HG02840 (cell line): ENCODE data around the gene BTG4.

Source experiments
- ATAC-seq: cut with Tn5 transposase; IDR thresholded peaks from one replicate; pipeline ENCODE4 v1.9.1; 2021; ENCODE audit warnings: mild to moderate bottlenecking, moderate library complexity, moderate number of reproducible peaks; ENCODE audit not compliant: unreplicated experiment, low FRiP score

The BTG4 gene

GRCh38 chr11:111512296-111513239 is at the start of gene BTG4:
BTG4 (minus strand) TSS chr11:111512386; CDS start chr11:111498776, 13,610 bp downstream.
- no peak for ATAC-seq

GRCh38 chr11:111561791-111562325 is 49.7 kb upstream of the BTG4 start:
- ATAC-seq, result no peak

GRCh38 chr11:111561306-111561705 is 49.1 kb upstream of the BTG4 start:
- no peak for ATAC-seq

GRCh38 chr11:111560800-111561199 is 48.6 kb upstream of the BTG4 start:
- no peak for ATAC-seq

DNA sequence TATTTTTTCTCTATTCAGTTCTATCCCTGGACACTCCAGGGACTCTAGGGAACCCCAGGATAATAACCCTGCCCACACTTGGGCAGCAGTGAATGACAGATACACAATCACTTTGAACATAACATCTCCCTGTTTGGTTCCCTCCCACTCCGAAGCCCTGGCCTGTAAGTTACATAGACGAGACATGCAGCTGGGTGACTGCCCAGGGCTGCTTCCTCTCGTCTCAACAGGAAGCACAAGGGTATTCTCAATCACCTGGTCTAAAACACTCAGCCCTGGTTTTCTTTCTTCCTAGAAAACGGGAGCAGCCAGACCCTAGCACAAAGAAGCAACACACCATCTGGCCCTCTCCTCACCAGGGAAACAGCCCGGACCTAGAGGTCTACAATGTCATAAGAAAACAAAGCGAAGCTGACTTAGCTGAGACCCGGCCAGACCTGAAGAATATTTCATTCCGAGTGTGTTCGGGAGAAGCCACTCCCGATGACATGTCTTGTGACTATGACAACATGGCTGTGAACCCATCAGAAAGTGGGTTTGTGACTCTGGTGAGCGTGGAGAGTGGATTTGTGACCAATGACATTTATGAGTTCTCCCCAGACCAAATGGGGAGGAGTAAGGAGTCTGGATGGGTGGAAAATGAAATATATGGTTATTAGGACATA is 47.7 kb upstream of the BTG4 start:
- ATAC-seq, result no peak

DNA sequence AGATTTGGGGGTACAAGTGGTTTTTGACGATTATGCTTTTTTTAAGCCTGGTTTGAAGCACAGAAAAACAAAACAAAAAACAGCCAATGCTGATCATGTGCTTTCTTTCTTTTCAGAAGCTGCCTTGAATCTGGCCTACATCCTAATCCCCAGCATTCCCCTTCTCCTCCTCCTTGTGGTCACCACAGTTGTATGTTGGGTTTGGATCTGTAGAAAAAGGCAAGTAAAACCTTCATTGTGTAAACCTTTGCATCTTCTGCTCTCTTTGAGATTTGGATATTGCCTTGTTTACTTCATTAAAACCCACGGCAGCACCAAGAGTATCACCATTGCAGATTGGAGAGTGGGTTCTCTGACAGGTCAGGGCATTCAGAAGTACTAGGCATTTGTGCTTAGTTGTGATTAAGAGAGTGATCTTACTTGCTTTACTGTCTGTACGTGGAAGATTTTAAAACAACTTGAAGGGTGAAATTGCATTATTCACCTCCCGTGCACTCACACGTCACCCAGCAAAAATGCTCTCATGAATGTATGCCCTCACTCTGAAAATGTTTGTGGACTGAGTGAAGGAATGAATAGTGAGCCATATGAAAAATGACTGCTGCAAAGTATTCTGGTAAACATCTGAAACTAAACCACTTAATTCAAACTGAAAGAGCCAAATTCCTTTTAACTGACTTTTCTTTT is 45.4 kb upstream of the BTG4 start:
- no peak for ATAC-seq

GRCh38 chr11:111555255-111555654 is 43.1 kb upstream of the BTG4 start:
- no peak for ATAC-seq

GRCh38 chr11:111554532-111554931 is 42.3 kb upstream of the BTG4 start:
- ATAC-seq, result no peak

GRCh38 chr11:111550258-111550657 is 38.1 kb upstream of the BTG4 start:
- ATAC-seq, result no peak

DNA sequence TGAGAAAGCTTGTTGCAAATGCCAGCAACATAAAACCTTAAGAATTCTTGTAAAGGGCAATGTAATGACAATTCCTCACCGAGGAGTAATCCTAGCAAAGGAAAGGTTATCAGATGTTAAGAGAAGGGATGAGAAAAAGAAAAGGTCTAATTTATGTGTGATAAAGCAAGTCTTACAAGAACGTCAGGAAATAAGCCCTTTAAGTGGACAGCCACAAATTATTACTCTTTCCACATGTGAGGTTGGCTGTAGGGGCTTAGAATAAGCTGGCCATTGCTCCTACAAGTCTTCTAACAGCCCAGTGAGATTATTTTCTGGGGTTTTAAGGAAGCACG is 37.6 kb upstream of the BTG4 start:
- ATAC-seq, result no peak

DNA sequence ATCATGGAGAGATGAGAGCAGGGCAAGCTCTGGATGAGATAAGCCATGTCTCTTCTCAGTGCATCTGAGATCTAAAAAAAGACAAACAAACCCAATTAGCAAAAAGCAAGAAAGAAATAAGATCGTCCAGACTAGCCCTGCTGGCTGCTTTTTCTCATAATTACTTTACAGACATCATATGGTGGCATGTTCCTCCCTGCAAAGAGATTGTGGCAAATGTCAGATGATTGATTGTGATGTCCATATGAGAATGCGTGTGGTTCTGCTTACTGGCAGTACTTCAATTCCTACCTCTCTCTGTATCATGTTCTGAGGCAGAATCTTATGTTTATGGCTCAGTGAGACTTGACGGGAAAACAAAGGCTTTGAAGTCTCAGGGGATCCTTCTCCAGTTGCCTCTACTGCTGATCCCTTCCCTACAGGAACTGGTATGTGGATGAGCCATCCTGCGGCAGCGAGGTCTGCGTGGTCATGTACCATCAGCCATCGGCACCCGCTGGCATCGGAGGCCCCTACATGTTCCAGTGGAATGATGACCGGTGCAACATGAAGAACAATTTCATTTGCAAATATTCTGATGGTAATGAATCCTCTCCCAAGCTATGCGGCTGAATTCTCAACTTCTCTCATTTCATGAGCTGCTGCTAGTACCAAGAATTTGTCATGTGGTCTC is 37.1 kb upstream of the BTG4 start:
- ATAC-seq, result no peak

DNA sequence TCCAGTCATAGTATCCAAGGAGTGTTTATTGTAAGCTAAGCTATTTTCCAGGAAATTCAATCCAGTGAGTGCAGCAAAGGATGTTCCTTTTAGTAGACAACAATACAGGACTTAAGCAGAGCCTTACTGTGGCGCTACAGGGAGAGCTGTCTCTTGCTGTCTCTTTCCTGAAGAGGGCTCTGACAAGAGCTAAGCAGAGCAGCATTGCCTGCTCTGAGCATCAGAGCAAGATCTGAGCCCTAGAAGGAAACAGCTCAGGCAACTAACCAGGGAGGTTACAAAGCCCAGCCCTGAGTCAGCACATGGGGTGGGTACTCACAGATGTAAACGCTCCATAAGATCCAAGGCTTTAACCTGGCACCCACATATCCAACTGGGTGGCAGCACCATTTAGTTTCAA is 36.3 kb upstream of the BTG4 start:
- no peak for ATAC-seq

- ATAC-seq, result no peak
These were observed 30.6 kb upstream of the BTG4 start for GRCh38 chr11:111542606-111543275.

DNA sequence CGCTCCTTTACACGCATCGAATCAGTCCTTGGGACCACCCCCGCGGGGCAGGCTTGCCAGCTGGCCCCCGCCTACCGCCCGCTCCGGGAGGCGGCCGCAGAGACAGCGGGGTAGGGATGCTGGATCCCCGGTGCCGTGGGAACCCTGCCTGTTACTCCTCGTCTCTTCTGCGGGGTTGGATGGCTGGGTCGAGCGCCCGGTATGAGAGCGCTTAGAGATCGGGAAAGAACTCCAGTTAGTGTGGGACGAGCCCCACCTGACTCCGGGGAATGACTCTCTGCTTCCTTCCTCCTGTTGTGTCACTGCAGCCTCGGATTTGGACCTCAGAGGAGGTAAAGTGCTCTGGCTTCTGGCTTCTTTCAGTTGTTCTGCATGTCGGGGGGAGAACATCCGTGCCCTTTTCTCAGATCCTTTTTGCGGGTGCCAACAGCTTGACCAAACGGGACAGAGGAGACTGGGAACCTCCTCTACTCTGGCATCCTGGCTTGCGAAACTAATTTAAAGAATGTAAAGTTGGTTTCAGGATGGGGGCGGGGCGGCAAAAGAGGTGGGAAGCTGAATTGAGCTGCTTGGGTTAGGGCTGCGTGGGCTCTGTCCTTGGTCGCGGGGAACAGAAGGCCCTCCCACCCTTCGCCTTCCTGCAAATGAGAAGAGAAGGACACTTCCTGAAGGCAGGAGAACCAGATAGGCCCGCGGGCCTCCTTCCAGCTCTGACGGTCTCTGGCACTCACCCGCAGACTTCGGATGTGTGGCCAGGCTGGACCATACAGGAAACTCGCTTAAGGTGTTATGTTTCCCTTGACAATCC is 29.3 kb upstream of the BTG4 start:
- no peak for ATAC-seq

DNA sequence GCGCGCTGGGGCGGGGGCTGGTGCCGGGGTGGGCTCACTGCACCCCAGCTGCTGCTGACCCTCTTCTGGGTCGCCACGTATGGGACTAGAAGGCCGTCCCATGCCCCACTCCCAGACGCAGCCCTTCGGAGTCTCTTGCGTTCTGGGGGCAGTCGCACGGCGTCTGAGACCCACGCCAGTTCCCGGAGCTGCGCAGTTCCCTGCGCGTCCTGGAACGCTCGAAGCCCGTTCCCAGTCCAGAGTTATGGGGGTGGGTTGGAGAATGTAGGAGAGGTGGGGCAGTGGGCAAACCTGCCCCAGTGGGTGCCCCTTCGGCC is 28.7 kb upstream of the BTG4 start:
- no peak for ATAC-seq

DNA sequence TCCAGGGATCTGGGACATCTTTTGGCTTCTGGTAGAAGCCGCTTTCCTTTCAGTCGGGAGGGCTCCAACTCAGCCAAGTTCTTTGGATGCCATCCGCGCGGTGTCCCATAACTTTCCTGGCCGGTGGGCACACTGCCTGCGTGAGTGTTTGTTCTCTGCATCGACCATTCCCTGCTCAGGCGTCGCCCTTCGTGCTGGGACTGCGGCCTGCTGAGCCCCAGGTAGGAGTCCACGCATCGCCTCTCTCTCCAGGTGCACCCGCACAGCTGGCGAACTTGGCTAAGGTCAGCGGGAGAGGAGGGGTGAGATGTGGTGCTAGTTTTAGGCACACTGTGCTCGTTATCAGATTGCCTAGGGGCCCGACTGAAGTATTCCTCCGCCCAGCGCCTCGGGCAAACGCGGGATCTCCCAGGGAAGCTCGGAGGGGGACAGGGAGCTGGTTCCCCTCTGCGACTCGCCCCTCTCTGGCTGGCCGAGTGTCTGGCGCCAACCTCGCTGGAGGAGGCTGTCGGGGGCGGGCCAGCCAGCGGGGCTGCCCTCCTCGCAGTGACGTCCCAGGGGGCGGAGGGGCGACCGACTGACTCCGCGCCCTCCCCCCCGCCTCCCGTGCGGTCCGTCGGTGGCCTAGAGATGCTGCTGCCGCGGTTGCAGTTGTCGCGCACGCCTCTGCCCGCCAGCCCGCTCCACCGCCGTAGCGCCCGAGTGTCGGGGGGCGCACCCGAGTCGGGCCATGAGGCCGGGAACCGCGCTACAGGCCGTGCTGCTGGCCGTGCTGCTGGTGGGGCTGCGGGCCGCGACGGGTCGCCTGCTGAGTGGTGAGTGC is 28.1 kb upstream of the BTG4 start, which contains the start of gene LAYN:
Gene LAYN, plus strand, starts transcription at position 607 of the 823 bp plus-strand sequence. Its CDS starts 124 bp downstream, at position 731.
- no peak for ATAC-seq

DNA sequence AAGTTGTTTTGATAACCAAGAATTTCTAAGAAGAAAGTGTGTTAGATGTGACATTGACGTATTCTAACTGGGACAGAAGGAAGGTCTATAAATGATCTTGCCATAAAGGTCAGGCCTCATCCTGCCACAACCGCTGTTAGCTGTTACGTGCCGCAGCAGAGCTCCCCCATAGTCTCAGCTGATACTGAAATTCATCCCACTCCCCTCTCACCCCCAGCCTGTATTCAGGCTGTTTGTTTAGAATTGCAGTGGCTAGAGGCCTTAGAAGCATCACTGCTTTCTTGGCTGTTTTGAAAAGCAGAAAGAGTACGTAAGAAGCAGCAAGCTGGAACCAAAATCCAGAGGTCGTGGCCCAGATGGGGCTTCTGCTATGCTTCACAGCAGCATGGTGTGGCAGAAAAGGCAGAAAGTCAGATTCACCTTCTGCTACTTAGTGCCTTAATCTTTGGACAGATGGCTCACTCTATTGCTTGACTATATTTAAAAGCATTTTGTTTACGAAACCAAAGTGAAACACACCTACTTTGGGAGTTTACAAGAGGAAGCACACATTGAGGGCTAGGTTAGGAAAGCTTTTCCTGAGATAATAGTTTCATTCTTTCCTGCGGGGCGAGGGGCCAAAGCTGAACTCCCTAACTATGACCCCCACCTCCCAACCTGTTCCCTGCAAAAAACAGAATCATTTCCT is 27.4 kb upstream of the BTG4 start:
- no peak for ATAC-seq
